ENCODE measurements around the gene MADD.

MADD gene

DNA sequence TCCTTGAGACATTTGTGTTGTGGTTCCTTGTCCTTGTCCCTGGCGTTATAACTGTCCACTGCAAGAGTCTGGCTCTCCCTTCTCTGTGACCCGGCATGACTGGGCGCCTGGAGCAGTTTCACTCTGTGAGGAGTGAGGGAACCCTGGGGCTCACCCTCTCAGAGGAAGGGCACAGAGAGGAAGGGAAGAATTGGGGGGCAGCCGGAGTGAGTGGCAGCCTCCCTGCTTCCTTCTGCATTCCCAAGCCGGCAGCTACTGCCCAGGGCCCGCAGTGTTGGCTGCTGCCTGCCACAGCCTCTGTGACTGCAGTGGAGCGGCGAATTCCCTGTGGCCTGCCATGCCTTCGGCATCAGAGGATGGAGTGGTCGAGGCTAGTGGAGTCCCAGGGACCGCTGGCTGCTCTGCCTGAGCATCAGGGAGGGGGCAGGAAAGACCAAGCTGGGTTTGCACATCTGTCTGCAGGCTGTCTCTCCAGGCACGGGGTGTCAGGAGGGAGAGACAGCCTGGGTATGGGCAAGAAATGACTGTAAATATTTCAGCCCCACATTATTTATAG, 59.6 kb downstream of the MADD start:
- TF ChIP-seq, protein P1, sequence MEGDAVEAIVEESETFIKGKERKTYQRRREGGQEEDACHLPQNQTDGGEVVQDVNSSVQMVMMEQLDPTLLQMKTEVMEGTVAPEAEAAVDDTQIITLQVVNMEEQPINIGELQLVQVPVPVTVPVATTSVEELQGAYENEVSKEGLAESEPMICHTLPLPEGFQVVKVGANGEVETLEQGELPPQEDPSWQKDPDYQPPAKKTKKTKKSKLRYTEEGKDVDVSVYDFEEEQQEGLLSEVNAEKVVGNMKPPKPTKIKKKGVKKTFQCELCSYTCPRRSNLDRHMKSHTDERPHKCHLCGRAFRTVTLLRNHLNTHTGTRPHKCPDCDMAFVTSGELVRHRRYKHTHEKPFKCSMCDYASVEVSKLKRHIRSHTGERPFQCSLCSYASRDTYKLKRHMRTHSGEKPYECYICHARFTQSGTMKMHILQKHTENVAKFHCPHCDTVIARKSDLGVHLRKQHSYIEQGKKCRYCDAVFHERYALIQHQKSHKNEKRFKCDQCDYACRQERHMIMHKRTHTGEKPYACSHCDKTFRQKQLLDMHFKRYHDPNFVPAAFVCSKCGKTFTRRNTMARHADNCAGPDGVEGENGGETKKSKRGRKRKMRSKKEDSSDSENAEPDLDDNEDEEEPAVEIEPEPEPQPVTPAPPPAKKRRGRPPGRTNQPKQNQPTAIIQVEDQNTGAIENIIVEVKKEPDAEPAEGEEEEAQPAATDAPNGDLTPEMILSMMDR (IDR thresholded peaks at IDR 0.05; ENCODE audit: low read depth, low read length) = no peak

DNA sequence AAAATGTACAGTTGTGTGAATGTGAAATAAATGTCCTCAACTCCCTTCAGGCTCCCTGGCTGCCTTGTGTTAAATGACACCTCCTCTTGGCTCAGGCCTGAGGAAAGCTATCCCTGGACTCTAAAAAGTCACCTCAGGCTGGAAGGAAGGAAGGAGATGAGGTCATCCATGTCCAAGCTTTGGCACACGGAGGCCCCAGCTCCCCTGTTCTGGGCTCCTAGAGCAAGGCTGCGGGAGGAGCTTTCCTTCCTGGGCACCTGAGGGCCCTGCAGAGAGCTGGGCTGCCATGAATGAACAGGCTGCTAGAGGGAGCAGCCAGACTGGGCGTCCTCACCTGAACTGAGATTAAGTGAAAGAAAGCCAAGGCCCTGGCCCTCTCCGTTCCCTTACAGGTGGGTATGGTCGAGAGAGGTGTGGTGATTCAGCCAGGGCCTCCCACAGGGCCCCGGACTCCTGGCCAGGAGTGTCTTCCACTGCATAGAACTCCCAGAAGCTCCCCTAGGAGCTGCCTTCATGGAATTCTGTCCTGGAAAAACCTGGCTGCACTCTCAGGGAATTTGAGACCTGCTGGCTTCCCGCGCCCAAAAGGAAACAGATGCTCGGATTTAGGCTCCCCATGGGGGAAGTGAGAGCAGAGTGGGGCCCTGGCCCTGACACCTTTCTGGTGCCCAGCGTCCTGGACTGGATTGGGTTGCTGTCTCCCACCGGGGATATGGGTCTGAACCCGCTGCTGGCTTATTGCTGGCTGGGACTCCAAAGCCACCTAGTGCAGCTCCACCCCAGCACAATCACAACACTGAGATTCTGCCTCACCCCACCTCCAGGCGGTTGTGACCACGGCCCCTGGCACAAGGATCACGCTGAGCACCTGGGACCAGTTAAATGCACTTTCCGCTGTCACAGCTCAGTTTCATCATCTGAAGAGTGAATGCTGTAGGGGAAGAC, 60.3 kb downstream of the MADD start:
- TF ChIP-seq, protein P1 (IDR thresholded peaks at IDR 0.05; ENCODE audit: low read depth, low read length) = no peak

More for the DNA sequence above, 59.6 kb downstream of the MADD start:
- no peak overlapping the region for H3K4me3 ChIP-seq (ENCODE audit: low read depth, low read length)

DNA sequence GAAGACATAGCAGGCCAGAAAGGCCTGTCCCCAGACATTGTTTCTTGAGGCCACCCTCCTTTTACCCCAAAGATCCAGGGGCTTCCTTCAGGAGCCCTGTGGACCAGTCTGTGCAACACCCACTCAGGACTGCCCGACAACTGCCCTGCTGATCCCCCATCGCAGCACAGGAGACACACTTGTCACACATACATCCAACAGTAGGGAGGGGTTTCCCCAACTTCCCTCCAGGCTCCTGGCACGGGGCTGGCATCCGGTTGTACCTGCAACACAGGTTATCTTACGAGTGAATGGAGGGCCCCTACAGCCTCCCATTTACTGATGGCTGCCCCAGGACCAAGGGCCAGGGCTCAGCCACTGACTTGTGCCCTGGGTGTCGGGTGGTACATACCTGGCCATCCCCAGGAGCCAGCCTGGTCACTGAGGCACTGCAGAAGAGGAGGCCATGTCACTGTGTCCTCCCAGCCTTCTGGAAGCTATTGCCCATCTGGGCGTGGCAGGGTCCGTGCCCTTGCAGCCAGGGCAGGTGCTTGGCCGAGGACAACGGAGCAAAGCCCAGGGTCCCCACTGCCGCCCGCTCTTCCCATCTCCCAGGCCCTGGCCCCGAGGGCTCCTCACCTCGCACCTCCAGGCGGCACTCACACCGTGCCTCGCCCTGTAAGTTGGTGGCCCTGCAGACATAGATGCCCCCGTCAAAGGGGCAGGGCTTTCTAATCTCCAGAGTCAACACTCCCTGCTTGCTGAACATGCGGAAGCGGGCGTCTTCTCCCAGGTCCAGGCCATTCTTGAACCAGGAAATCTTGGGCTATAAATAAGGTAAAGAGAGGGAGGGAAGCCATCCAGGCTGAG, 61.7 kb downstream of the MADD start:
- no peak overlapping the region for H3K4me3 ChIP-seq (ENCODE audit: low read depth, low read length)
- TF ChIP-seq, protein P1 (IDR thresholded peaks at IDR 0.05; ENCODE audit: low read depth, low read length) = no peak

More for the DNA sequence above, 60.3 kb downstream of the MADD start:
- H3K4me3 ChIP-seq (ENCODE audit: low read depth, low read length) = no peak overlapping the region

DNA sequence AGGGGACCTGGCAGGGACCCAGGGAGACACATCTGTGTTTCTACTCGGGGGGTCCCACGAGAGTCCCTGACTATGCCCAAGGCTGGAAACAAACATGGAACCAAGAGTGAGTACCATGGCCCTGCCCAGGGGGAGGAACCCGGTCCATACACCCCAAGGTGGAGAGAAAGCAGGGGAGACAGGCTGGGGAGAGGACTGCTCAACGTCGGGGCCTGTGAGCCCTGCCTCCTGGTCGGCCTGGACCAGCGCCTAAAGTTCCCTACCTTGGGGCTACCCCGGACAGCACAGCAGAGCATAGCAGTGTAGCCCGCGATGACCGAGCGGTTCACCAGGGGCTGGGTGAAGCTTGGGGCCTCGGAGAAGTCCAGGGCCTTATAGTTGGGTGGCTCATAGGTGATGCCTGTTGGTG, 62.4 kb downstream of the MADD start:
- TF ChIP-seq, protein P1 (IDR thresholded peaks at IDR 0.05; ENCODE audit: low read depth, low read length) = no peak
- no peak overlapping the region for H3K4me3 ChIP-seq (ENCODE audit: low read depth, low read length)

DNA sequence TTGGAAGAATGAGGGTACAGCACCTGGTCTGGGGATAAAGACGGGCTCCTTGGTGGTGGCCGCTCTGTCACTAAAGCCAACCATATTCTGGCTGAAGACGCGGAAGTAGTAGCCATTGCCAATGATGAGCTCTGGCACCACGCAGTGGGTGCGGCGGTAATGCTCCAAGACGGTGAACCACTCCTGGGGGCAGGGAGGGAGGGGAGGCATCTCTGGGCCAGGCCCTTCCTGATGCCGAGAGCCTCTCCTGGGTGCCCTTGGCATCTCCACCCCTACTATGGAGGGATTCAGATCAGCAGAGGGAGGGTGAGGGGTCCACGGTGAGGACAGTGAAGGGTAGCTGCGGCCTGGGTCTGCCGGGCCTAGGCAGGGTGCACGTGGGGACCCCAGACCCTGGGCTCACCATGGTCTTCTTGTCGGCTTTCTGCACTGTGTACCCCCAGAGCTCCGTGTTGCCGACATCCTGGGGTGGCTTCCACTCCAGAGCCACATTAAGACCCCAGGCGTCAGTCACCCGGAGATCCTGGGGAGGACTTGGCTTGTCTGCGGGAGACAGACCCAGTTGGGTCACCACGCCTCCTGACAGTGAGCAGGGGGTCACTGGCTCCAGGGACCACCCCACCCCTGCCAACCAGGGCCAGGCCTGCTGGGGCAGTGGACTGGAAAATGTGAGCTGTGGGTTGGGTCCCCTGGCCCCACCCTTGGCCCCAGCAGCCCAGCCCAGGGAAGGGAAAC, 63.0 kb downstream of the MADD start:
- TF ChIP-seq, protein P1 (IDR thresholded peaks at IDR 0.05; ENCODE audit: low read depth, low read length) = no peak
- no peak overlapping the region for H3K4me3 ChIP-seq (ENCODE audit: low read depth, low read length)

DNA sequence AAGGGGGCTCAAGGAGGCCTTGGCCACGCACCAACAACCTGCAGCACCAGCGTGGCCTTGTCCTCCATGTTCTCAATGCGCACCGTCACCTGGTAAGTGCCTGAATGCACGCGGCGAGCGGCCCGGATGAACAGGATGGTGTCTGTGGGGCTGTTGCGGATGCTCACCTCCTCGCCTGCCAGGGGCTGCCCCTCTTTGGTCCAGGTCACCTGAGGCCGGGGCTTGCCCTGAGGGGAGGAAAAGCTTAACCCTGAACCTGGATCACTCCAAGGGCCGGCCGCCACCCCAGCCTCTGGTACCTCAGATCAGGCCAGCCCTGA, 63.6 kb downstream of the MADD start:
- TF ChIP-seq, protein P1 (IDR thresholded peaks at IDR 0.05; ENCODE audit: low read depth, low read length) = no peak
- H3K4me3 ChIP-seq (ENCODE audit: low read depth, low read length) = no peak overlapping the region

Data from WI38 (cell line).